Stimulated activated CD8-positive, alpha-beta memory T cell treated with anti-CD3 and anti-CD28 coated beads, Interleukin-4, amount 100 ng/mL, for 48 hours (primary cell): ENCODE data around the gene BHLHA15.

ENCODE experiments used
- DNase-seq: peaks from one replicate; pipeline ENCODE4 v3.0.0-alpha.2; 2020

Gene BHLHA15

GRCh38 chr7:98189559-98189958, 21.7 kb upstream of the BHLHA15 start:
- DNase-seq: no peak

DNA sequence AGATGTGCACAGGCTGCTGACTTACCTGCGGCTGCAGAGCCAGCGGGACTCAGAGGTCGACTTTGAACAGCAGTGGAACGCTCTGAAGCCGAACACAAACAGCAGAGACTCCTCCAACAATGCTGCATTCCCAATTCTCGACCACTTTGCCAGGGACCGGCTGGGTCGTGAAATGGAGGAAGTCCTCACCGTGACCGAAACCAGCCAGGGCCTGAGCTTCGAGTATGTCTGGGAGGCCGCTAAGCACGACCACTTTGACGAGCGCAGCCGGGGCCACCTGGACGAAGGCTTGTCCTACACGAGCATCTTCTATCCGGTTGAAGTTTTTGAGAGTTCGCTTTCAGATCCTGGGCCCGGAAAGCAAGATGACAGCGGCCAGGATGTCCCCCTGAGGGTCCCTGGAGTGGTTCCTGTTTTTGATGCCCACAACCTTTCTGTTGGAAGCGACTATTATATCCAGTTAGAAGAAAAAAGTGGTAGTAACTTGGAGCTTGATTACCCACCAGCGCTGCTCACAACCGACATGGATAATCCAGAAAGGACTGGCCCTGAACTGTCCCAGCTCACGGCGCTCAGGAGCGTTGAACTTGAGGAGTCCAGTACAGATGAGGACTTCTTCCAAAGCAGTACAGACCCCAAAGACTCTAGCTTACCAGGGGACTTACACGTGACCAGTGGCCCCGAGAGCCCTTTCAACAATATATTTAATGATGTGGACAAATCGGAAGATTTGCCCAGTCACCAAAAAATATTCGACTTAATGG, 19.4 kb upstream of the BHLHA15 start:
- no peak for DNase-seq

DNA sequence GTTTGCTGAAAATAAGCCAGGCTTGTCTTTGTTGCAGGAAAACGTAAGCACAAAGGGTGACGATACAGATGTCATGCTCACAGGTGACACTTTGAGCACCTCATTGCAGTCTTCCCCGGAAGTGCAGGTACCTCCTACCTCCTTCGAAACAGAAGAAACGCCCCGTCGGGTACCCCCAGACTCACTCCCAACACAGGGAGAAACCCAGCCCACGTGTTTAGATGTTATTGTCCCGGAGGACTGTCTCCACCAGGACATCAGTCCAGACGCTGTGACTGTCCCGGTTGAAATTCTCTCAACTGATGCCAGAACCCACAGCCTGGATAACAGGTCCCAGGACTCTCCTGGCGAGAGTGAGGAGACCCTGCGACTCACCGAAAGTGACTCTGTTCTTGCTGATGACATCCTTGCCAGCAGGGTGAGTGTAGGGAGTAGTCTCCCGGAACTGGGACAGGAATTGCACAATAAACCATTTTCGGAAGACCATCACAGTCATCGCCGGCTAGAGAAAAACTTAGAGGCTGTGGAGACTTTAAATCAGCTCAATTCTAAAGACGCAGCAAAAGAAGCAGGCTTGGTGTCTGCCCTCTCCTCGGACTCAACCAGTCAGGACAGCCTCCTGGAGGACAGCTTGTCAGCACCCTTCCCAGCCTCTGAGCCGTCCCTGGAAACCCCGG, 18.3 kb upstream of the BHLHA15 start:
- no peak for DNase-seq

DNA sequence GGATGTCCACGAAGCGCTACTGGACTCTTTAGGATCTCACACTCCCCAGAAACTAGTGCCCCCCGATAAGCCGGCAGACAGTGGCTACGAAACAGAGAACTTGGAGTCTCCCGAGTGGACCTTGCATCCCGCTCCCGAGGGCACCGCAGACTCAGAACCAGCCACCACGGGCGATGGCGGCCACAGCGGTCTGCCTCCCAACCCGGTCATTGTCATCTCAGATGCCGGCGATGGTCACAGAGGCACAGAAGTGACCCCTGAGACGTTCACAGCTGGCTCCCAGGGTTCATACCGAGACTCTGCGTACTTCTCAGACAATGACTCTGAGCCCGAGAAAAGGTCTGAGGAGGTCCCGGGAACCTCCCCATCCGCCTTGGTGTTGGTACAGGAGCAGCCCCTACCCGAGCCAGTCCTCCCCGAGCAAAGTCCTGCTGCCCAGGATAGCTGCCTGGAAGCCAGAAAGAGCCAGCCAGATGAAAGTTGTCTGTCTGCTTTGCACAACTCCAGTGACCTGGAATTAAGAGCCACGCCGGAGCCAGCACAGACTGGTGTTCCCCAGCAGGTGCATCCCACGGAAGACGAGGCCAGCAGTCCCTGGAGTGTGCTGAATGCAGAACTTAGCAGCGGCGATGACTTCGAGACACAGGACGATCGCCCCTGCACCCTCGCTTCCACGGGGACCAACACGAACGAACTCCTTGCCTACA, 17.6 kb upstream of the BHLHA15 start:
- DNase-seq: no peak

DNA sequence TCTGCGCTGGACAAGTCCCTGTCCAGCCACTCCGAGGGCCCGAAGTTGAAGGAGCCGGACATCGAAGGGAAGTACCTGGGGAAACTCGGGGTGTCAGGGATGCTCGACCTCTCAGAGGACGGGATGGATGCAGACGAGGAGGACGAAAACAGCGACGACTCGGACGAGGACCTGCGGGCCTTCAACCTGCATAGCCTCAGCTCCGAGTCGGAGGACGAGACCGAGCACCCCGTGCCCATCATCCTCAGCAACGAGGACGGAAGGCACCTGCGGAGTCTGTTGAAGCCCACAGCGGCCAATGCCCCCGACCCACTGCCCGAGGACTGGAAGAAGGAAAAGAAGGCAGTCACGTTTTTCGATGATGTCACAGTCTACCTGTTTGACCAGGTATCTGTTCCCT, 17.1 kb upstream of the BHLHA15 start:
- no peak for DNase-seq

DNA sequence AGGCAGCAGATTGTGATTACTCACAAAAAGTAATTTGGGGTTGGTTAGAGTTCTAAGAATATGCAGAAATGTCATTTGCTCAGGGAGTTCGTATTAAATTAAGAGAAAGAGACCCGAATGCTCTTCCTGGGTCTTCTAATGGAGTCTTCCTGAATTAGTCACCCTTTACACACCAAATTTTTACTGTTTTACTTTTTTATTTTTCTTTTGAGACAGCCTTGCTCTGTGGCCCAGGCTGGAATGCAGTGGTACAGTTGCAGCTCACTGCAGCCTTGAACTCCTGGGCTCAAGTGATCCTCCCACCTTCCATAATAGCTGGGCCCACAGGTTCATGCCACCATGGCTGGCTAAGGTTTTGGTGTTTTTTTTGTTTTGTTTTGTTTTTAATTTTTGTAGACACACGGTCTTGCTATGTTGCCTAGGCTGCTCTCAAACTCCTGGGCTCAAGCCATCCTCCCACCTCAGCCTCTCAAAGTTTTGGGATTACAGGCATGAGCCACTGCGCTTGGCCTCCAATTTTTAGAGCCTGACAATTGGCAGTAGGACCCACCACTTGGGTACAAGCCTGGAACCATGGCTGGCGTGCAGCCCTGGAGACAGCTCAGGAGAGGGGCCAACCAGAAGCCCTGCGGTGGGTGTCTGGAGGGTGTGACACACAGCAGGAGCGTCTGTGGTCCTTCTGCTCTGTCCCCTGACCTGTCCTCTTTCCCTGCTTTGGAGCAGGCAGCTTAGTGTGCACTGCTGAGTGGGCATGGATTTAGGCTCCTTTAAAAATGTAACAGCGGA, 16.4 kb upstream of the BHLHA15 start:
- no peak for DNase-seq

DNA sequence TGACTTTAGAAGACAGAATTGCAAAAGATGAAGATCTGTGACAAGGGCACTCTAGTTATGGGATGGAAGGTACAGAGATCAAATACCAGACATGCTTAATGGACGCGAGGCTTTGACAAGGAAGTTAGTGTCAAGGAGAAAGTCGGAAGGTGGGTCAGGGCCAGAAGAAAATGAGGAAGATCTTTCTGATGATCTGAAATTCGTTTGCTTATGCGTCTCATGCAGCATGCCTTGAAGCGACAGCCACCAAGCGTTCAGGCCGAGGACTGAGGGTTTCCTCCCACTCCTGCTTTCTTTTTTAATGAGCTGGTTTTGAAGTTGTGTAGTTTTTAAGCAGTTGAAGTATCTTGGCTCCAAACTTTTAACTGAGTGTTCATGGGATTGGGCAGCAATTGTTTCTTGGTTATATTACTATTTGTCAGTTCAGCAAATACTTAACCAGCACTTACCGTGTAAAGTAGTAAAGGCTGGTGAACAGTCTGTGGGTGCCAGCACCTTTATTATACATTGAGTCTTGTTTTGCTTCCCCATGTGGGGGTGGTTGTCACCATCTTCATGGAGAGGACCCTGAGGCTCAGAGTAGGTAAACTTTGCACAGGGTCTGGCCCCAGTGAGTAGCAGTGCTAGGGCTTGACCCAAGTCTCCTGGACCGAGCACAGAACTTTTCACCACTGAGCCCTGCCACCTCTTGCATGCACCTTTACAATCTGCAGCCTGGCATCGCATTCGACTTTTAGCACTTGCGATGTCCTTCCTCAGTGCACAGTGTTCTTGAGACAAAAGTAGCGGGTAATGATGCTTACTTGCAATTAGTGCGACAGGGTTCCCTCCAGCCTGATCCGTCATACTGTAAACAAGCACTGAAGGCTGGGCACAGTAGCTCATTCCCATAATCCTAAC, 14.3 kb upstream of the BHLHA15 start:
- DNase-seq: no peak

DNA sequence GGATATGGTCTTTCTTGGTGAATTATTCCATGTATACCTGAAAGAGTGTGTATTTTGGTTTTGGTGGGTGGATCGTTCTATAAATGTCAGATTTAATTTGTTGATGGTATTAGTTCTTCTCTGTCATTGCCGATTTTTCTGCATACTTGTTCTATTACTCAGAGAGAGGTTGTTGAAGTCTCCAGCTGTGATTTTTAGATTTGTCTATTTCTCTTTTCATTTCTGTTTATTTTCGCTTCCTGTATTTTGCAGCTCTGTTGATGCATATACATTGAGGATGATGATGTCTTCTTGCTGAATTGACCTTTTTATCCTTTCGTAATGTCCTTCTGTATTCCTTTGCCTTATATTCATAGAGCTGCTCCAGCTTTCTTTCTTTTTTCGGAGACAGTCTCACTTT, 12.1 kb upstream of the BHLHA15 start:
- DNase-seq: no peak

- no peak for DNase-seq
Observed at GRCh38 chr7:98200364-98200763, 10.9 kb upstream of the BHLHA15 start.

GRCh38 chr7:98202367-98203195, 8.7 kb upstream of the BHLHA15 start:
- peak; percentile 80 for DNase-seq

GRCh38 chr7:98203261-98203963, 7.8 kb upstream of the BHLHA15 start:
- peak; percentile 45 for DNase-seq

GRCh38 chr7:98203964-98204605, 7.2 kb upstream of the BHLHA15 start:
- peak; percentile 18 for DNase-seq

- DNase-seq: no peak
Observed at GRCh38 chr7:98204670-98205069, 6.6 kb upstream of the BHLHA15 start.

- no peak for DNase-seq
Observed at GRCh38 chr7:98205162-98205845, 5.9 kb upstream of the BHLHA15 start.

DNA sequence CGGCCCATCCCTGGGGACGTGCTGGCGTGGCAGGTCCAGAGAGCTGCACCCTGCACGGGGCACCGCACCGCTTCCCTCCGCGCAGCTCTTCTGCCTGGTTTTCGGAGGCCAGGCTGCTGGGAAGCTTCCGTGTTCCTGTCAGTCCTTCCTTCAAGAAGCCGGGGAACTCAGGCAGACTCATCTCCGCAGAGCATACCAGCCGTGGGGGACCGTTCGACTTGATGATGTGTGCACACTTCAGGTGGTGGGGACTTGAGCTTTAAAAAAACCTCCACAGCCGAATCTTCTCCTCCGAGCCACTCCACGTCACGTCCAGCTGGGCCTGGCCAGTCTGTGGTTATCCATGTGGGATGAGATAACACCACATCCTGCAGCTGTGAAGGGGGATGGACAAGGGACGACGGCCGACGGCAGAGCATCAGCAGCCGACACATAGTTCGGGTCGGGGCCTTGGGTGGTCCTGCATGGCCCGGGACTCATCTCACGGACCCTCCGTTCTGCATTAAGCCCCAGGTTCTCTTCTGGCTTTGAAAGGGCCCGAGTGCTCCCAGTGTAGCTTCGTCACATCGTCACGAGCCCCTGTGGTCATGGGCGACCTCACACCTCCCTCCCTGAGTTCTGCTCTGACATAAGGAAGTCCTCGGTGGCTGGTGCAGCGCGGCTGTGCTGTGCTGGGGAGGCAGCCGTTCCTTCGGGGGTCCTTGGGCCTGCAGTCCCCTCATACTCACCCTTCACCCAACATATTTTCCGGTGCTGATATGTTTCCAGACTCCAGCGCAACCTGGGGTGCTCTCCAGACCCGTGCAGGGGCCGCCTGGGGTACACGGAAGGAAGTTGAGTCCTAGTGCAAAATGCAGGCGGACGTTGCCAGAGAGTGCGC, 4.5 kb upstream of the BHLHA15 start:
- no peak for DNase-seq

DNA sequence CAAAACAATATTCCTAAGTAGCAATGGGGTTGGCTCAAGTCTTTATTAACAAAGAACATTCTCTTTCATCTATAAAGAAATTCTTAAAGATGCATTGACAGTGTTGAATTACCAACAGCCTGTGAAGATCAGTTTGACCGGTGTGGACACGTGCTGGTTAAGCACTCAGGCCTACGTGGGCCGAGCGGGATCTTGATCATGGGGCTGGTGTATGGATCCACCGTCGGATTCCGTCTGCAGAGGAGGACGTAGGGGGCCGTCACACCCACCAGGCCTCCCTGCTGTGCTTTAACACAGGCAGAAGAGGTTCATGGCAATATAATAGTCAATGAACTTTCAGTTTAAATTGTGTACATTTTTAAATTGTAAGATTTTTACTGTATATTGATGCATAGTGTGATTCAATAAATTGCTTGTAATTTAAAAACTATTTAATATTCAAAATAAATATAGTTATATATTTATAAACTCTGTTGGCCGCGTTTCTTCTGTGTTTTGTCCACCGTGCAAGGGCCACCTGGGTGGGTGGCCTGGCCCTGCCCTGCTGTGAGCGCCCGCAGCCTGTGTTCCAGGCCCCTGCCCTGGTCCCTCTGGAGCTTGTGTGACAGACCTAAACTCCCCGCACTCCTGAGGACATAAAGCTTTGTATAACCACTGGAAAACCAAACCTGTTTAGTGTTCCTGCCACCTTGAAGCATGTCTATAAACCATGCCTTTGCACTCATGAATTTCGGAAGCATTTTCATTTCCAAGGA, 1.9 kb upstream of the BHLHA15 start:
- DNase-seq: no peak

DNA sequence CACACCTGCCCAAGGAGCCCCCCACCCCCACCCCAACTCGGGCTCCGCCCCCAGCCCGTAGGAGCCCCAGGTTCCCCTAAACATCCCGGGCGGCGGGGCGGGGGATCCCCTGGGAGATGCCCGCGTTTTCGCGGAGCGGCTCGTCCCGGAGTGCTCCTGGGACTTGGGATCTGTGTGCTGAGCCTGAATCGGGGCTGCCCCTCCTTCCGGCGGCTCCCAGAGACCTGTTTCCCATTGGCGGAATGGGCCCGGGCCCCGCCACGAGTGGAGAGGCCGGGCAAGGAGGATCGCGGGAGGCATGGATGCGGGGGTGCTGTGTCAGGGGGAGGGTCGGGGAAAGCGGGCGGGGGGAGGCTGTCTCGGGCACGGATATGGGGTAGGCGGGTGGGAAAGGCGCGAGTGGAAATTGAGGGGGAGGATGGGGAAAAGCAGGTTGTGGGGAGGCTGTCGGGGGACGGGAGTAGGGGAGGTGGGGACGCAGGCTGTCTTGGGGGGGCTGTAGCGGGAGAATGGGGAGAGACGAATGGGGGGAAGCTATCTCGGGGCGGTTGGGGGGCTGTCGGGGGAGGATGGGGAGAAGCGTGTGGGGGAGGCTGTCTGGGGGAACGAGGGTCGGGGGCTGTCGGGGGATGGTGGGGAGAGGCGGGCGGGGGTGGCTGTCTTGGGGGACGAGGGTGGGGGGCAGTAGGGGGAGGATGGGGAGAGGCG, 572 bp upstream of the BHLHA15 start:
- no peak for DNase-seq
